Stimulated activated CD8-positive, alpha-beta memory T cell treated with anti-CD3 and anti-CD28 coated beads, Interleukin-15, amount 100 ng/mL, for 4 hours (primary cell): ENCODE measurements around the gene KAT2A.

Source experiments
- DNase-seq, 2 donors: peaks; one replicate each; pipeline ENCODE4 v3.0.0-alpha.2; 2020; ENCODE audit warnings: low read depth in 2 of 2

The KAT2A gene

GRCh38 chr17:42114118-42114517 is 7.0 kb downstream of the KAT2A start:
- DNase-seq, result no peak

GRCh38 chr17:42113293-42114069 is 7.7 kb downstream of the KAT2A start:
- no peak for DNase-seq

- peak; percentile 57 to 73 for DNase-seq
Observed at GRCh38 chr17:42112552-42113176, 8.5 kb downstream of the KAT2A start, which contains the start of gene DHX58. Gene DHX58, minus strand, starts transcription at chr17:42112714. Its CDS starts 822 bp downstream, at chr17:42111892.

- DNase-seq, result no peak
Observed at GRCh38 chr17:42111871-42112551, 9.2 kb downstream of the KAT2A start.

- no peak for DNase-seq
Observed at GRCh38 chr17:42111265-42111636, 9.9 kb downstream of the KAT2A start.

- DNase-seq, result no peak
Observed at GRCh38 chr17:42110301-42111264, 10.6 kb downstream of the KAT2A start.

GRCh38 chr17:42109086-42109485 is 12.1 kb downstream of the KAT2A start:
- no peak for DNase-seq

GRCh38 chr17:42107597-42108576 is 13.3 kb downstream of the KAT2A start:
- peak; percentile 77 to 85 for DNase-seq

GRCh38 chr17:42107124-42107523 is 14.0 kb downstream of the KAT2A start:
- no peak for DNase-seq

- no peak for DNase-seq
Observed at GRCh38 chr17:42106009-42106408, 15.2 kb downstream of the KAT2A start.

- DNase-seq, result no peak
Observed at GRCh38 chr17:42104264-42104663, 16.9 kb downstream of the KAT2A start.

- DNase-seq, result no peak
Observed at GRCh38 chr17:42103221-42103954, 17.8 kb downstream of the KAT2A start.

GRCh38 chr17:42101513-42102292 is 19.5 kb downstream of the KAT2A start:
- peak; percentile 21 to 24 for DNase-seq

- DNase-seq, result no peak
Observed at GRCh38 chr17:42098730-42099399, 22.3 kb downstream of the KAT2A start.

GRCh38 chr17:42097691-42098631 is 23.2 kb downstream of the KAT2A start, which contains the start of gene ZNF385C:
Gene ZNF385C, minus strand, starts transcription at chr17:42098473. Its CDS starts 35,417 bp downstream, at chr17:42063056.
- peak in 1 of 2 donors; percentile 17 for DNase-seq

GRCh38 chr17:42096360-42097111 is 24.6 kb downstream of the KAT2A start:
- DNase-seq, result no peak
